GM18520 (cell line): ENCODE measurements around the gene ARHGEF19.

Source experiments
- ATAC-seq: cut with Tn5 transposase; IDR thresholded peaks from one replicate; pipeline ENCODE4 v1.9.1; 2021; ENCODE audit not compliant: unreplicated experiment

Gene ARHGEF19

GRCh38 chr1:16183765-16184556 lies 28.5 kb downstream of the ARHGEF19 start:
- ATAC-seq = no peak

GRCh38 chr1:16183179-16183578 lies 29.3 kb downstream of the ARHGEF19 start:
- ATAC-seq = no peak

- no peak for ATAC-seq
These were observed 30.3 kb downstream of the ARHGEF19 start for GRCh38 chr1:16181887-16182719.

GRCh38 chr1:16180291-16180824 lies 32.1 kb downstream of the ARHGEF19 start:
- ATAC-seq = no peak

GRCh38 chr1:16178596-16179497 lies 33.6 kb downstream of the ARHGEF19 start:
- no peak for ATAC-seq

- no peak for ATAC-seq
These were observed 35.1 kb downstream of the ARHGEF19 start for GRCh38 chr1:16177306-16177705.

- ATAC-seq = no peak
These were observed 35.8 kb downstream of the ARHGEF19 start for GRCh38 chr1:16176653-16177052.

- ATAC-seq = no peak
These were observed 36.6 kb downstream of the ARHGEF19 start for GRCh38 chr1:16175610-16176553.

- ATAC-seq = no peak
These were observed 37.4 kb downstream of the ARHGEF19 start for GRCh38 chr1:16174886-16175598.

GRCh38 chr1:16174261-16174868 lies 38.1 kb downstream of the ARHGEF19 start:
- no peak for ATAC-seq

- ATAC-seq = no peak
These were observed 38.8 kb downstream of the ARHGEF19 start for GRCh38 chr1:16173447-16174260.

- no peak for ATAC-seq
These were observed 39.4 kb downstream of the ARHGEF19 start for GRCh38 chr1:16172964-16173446.

- no peak for ATAC-seq
These were observed 40.1 kb downstream of the ARHGEF19 start for GRCh38 chr1:16172218-16172830.

- no peak for ATAC-seq
These were observed 40.9 kb downstream of the ARHGEF19 start for GRCh38 chr1:16171314-16172151.

GRCh38 chr1:16170283-16170673 lies 42.2 kb downstream of the ARHGEF19 start:
- no peak for ATAC-seq

- ATAC-seq = no peak
These were observed 43.7 kb downstream of the ARHGEF19 start for GRCh38 chr1:16168622-16169360.
